ENCODE measurements around the gene MOB1B. TPM values are rescaled to one million over a fixed set of nuclear protein-coding genes. Genes with fewer than 3 reads are reported as not detected.
"Not testable (repeated sequence)": the region's sequence is repeated elsewhere in the genome, so short reads cannot be mapped to it uniquely, and the experiment has no call there.

MOB1B gene
- total RNA-seq, 1 donor, result 15.5 TPM

- peak; percentile 62 for DNase-seq (ENCODE audit: low read depth)
- H3K4me3 ChIP-seq (ENCODE audit: low read depth, low read length), result no peak overlapping the region
- peak; percentile 67 for TF ChIP-seq CTCF (IDR thresholded peaks at IDR 0.05; ENCODE audit: insufficient read depth, low read depth, low read length)
Observed at GRCh38 chr4:71009890-71010588, 107.9 kb downstream of the MOB1B start.

- DNase-seq (ENCODE audit: low read depth), result no peak
- H3K4me3 ChIP-seq (ENCODE audit: low read depth, low read length), result no peak overlapping the region
- TF ChIP-seq CTCF (IDR thresholded peaks at IDR 0.05; ENCODE audit: insufficient read depth, low read depth, low read length), result no peak
Observed at GRCh38 chr4:71011451-71011850, 109.3 kb downstream of the MOB1B start.

- not testable (repeated sequence) for DNase-seq (ENCODE audit: low read depth); H3K4me3 ChIP-seq (ENCODE audit: low read depth, low read length)
Observed at GRCh38 chr4:71017391-71017790, 115.2 kb downstream of the MOB1B start.

- TF ChIP-seq CTCF (IDR thresholded peaks at IDR 0.05; ENCODE audit: insufficient read depth, low read depth, low read length), result no peak
- H3K4me3 ChIP-seq (ENCODE audit: low read depth, low read length), result no peak overlapping the region
- DNase-seq (ENCODE audit: low read depth), result no peak
Observed at GRCh38 chr4:71020611-71021010, 118.4 kb downstream of the MOB1B start.

- TF ChIP-seq CTCF (IDR thresholded peaks at IDR 0.05; ENCODE audit: insufficient read depth, low read depth, low read length), result no peak
- DNase-seq (ENCODE audit: low read depth), result peak; percentile 5
- H3K4me3 ChIP-seq (ENCODE audit: low read depth, low read length), result no peak overlapping the region
Observed at GRCh38 chr4:71025654-71026053, 123.5 kb downstream of the MOB1B start.

GRCh38 chr4:71026086-71026485, 123.9 kb downstream of the MOB1B start:
- peak; percentile 77 for DNase-seq (ENCODE audit: low read depth)
- no peak for TF ChIP-seq CTCF (IDR thresholded peaks at IDR 0.05; ENCODE audit: insufficient read depth, low read depth, low read length)
- no peak overlapping the region for H3K4me3 ChIP-seq (ENCODE audit: low read depth, low read length)

GRCh38 chr4:71027611-71028010, 125.4 kb downstream of the MOB1B start:
- no peak for DNase-seq (ENCODE audit: low read depth)
- H3K4me3 ChIP-seq (ENCODE audit: low read depth, low read length), result no peak overlapping the region
- TF ChIP-seq CTCF (IDR thresholded peaks at IDR 0.05; ENCODE audit: insufficient read depth, low read depth, low read length), result no peak

All from fibroblast of villous mesenchyme (primary cell).